Measurements from ENCODE around the gene LRRTM4.

The LRRTM4 gene

GRCh38 chr2:76938153-76938552 lies 584.0 kb downstream of the LRRTM4 start:
- no peaks in the 10 kb centered on the region for H3K27me3 ChIP-seq (ENCODE audit: control insufficient read depth in 1 of 2, insufficient read depth in 2 of 2, low read length in 2 of 2)
- H3K4me3 ChIP-seq (ENCODE audit: low read depth in 1 of 2, low read length in 2 of 2), result no peak overlapping the region
- no peak overlapping the region for H3K27ac ChIP-seq (ENCODE audit: low read depth, low read length)
- H3K9ac ChIP-seq (ENCODE audit: low read length), result no peak overlapping the region
- H3K9me3 ChIP-seq (ENCODE audit: low read length), result no peaks in the 10 kb centered on the region
- no peaks in the 10 kb centered on the region for H3K36me3 ChIP-seq (ENCODE audit: insufficient read depth, low read length)
- no peaks in the 10 kb centered on the region for H3K4me1 ChIP-seq (ENCODE audit: insufficient read depth, low read length)

DNA sequence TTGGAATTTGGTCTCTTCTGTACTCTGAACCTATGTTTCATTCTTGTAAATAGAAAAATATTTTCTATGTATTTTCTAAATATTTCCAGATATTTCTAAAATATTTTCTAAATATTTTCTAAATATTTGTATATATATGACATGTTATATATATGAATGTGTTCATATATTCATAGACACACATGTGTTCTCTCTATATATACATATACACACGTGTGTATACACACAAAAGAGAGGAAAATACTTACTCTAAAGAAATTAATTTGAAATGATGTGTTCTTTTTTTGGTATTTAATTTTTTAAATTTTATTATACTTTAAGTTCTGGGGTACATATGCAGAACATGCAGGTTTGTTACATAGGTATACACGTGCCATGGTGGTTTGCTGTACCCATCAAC lies 589.6 kb downstream of the LRRTM4 start:
- H3K27ac ChIP-seq (ENCODE audit: low read depth, low read length), result no peak overlapping the region
- no peaks in the 10 kb centered on the region for H3K9me3 ChIP-seq (ENCODE audit: low read length)
- H3K9ac ChIP-seq (ENCODE audit: low read length), result no peak overlapping the region
- H3K27me3 ChIP-seq (ENCODE audit: control insufficient read depth in 1 of 2, insufficient read depth in 2 of 2, low read length in 2 of 2), result no peaks in the 10 kb centered on the region
- H3K4me1 ChIP-seq (ENCODE audit: insufficient read depth, low read length), result no peaks in the 10 kb centered on the region
- no peak overlapping the region for H3K4me3 ChIP-seq (ENCODE audit: low read depth in 1 of 2, low read length in 2 of 2)
- no peaks in the 10 kb centered on the region for H3K36me3 ChIP-seq (ENCODE audit: insufficient read depth, low read length)

- no peaks in the 10 kb centered on the region for H3K9me3 ChIP-seq (ENCODE audit: low read length)
- H3K4me3 ChIP-seq (ENCODE audit: low read depth in 1 of 2, low read length in 2 of 2), result no peak overlapping the region
- H3K27ac ChIP-seq (ENCODE audit: low read depth, low read length), result no peak overlapping the region
- H3K4me1 ChIP-seq (ENCODE audit: insufficient read depth, low read length), result no peaks in the 10 kb centered on the region
- no peak overlapping the region for H3K9ac ChIP-seq (ENCODE audit: low read length)
- H3K27me3 ChIP-seq (ENCODE audit: control insufficient read depth in 1 of 2, insufficient read depth in 2 of 2, low read length in 2 of 2), result no peaks in the 10 kb centered on the region
- H3K36me3 ChIP-seq (ENCODE audit: insufficient read depth, low read length), result no peaks in the 10 kb centered on the region
These were observed 592.0 kb downstream of the LRRTM4 start for GRCh38 chr2:76930056-76930744.

GRCh38 chr2:76928026-76928425 lies 594.1 kb downstream of the LRRTM4 start:
- Histone ChIP-seq H3K4me3 (ENCODE audit: low read depth in 1 of 2, low read length in 2 of 2) (no peak overlapping the region), H3K4me1 (ENCODE audit: insufficient read depth, low read length) (no peaks in the 10 kb centered on the region), H3K9me3 (ENCODE audit: low read length) (no peaks in the 10 kb centered on the region), H3K9ac (ENCODE audit: low read length) (no peak overlapping the region), H3K36me3 (ENCODE audit: insufficient read depth, low read length) (no peaks in the 10 kb centered on the region), H3K27me3 (ENCODE audit: control insufficient read depth in 1 of 2, insufficient read depth in 2 of 2, low read length in 2 of 2) (no peaks in the 10 kb centered on the region), H3K27ac (ENCODE audit: low read depth, low read length) (no peak overlapping the region)

GRCh38 chr2:76921006-76921405 lies 601.2 kb downstream of the LRRTM4 start:
- no peaks in the 10 kb centered on the region for H3K27me3 ChIP-seq (ENCODE audit: control insufficient read depth in 1 of 2, insufficient read depth in 2 of 2, low read length in 2 of 2)
- H3K4me3 ChIP-seq (ENCODE audit: low read depth in 1 of 2, low read length in 2 of 2), result no peak overlapping the region
- no peak overlapping the region for H3K9ac ChIP-seq (ENCODE audit: low read length)
- no peaks in the 10 kb centered on the region for H3K36me3 ChIP-seq (ENCODE audit: insufficient read depth, low read length)
- no peak overlapping the region for H3K27ac ChIP-seq (ENCODE audit: low read depth, low read length)
- H3K9me3 ChIP-seq (ENCODE audit: low read length), result no peaks in the 10 kb centered on the region
- H3K4me1 ChIP-seq (ENCODE audit: insufficient read depth, low read length), result no peaks in the 10 kb centered on the region

DNA sequence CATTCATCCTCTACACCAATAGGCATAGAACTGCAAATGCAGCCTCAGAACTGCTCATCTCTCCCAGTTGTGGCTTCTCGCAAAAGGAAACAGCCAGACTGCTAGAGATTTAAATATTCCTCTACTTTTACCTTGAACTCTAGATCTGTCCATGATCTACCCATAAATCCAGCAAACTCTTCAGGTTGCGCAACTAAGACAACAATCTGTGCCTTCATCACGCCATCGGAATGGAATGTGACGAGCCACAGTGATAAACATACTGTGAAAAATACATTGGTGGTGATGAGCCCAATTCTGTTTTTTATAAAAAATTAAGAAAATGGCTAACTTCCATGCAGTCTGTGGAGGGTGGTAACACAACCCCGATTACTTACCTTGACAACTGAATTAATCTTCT lies 626.7 kb downstream of the LRRTM4 start:
- Histone ChIP-seq H3K9me3 (ENCODE audit: low read length) (no peaks in the 10 kb centered on the region), H3K4me3 (ENCODE audit: low read depth in 1 of 2, low read length in 2 of 2) (no peak overlapping the region), H3K4me1 (ENCODE audit: insufficient read depth, low read length) (no peaks in the 10 kb centered on the region), H3K27me3 (ENCODE audit: control insufficient read depth in 1 of 2, insufficient read depth in 2 of 2, low read length in 2 of 2) (no peaks in the 10 kb centered on the region), H3K9ac (ENCODE audit: low read length) (no peak overlapping the region), H3K27ac (ENCODE audit: low read depth, low read length) (no peak overlapping the region), H3K36me3 (ENCODE audit: insufficient read depth, low read length) (no peaks in the 10 kb centered on the region)

DNA sequence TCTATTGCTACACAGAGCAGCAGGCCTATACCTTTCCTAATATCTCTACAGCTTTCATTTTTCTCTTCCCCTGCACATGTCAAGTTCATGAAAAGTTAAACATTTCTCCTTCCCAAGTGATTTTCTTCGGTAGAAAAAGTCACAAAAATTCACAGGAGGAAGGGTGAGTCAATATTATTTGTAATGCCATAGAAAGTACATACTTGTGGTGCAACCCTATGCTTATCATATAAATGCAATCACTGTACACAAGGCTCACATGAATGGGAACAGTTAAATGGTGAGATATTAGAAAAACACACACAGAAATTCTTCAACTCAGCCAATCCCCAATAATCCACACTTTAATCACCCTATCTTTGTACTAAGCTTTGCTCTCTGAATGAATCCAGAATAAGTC lies 651.6 kb downstream of the LRRTM4 start:
- Histone ChIP-seq H3K9ac (ENCODE audit: low read length) (no peak overlapping the region), H3K27ac (ENCODE audit: low read depth, low read length) (no peak overlapping the region), H3K36me3 (ENCODE audit: insufficient read depth, low read length) (no peaks in the 10 kb centered on the region), H3K4me3 (ENCODE audit: low read depth in 1 of 2, low read length in 2 of 2) (no peak overlapping the region), H3K4me1 (ENCODE audit: insufficient read depth, low read length) (no peaks in the 10 kb centered on the region), H3K9me3 (ENCODE audit: low read length) (no peaks in the 10 kb centered on the region), H3K27me3 (ENCODE audit: control insufficient read depth in 1 of 2, insufficient read depth in 2 of 2, low read length in 2 of 2) (no peaks in the 10 kb centered on the region)

DNA sequence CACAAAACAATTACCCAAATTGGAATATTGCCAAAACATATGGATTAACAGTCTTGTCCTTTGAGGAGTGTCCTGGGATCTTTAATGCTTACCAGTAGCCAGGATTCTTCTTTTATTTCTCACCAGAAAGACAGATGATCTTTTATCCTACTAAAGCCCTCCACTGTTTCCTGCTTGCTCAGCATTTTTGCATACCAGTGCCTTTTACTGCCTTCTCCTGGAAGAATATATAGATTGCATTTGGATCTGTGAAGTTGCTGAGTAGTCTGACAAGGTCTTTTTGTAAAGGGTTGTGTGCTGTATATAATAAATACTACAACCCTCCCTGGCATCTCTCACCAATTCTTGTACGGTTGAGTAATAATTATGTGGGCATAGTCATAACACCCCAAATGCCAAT lies 652.2 kb downstream of the LRRTM4 start:
- Histone ChIP-seq H3K36me3 (ENCODE audit: insufficient read depth, low read length) (no peaks in the 10 kb centered on the region), H3K4me3 (ENCODE audit: low read depth in 1 of 2, low read length in 2 of 2) (no peak overlapping the region), H3K4me1 (ENCODE audit: insufficient read depth, low read length) (no peaks in the 10 kb centered on the region), H3K27me3 (ENCODE audit: control insufficient read depth in 1 of 2, insufficient read depth in 2 of 2, low read length in 2 of 2) (no peaks in the 10 kb centered on the region), H3K9ac (ENCODE audit: low read length) (no peak overlapping the region), H3K9me3 (ENCODE audit: low read length) (no peaks in the 10 kb centered on the region), H3K27ac (ENCODE audit: low read depth, low read length) (no peak overlapping the region)

DNA sequence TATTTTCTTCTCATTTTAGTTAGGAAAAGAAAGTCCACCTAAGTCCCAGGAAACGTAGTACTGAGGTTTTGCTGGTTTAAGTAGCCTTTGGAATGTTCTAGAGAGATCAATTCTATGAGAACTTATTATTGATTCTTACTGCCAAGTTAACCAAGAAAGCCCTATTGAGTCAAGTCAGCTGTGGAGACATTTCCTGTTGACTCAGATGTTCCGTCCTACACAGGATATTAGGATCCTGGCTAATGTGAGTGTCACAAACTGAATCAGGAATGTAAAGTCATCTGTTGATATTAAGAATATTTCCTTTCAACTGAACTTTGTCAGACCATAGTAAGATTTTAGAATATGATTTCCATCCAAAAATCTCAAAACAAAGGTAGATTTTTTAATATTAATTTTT lies 654.3 kb downstream of the LRRTM4 start:
- Histone ChIP-seq H3K27ac (ENCODE audit: low read depth, low read length) (no peak overlapping the region), H3K9ac (ENCODE audit: low read length) (no peak overlapping the region), H3K36me3 (ENCODE audit: insufficient read depth, low read length) (no peaks in the 10 kb centered on the region), H3K9me3 (ENCODE audit: low read length) (no peaks in the 10 kb centered on the region), H3K4me1 (ENCODE audit: insufficient read depth, low read length) (no peaks in the 10 kb centered on the region), H3K27me3 (ENCODE audit: control insufficient read depth in 1 of 2, insufficient read depth in 2 of 2, low read length in 2 of 2) (no peaks in the 10 kb centered on the region), H3K4me3 (ENCODE audit: low read depth in 1 of 2, low read length in 2 of 2) (no peak overlapping the region)

- Histone ChIP-seq H3K27me3 (ENCODE audit: control insufficient read depth in 1 of 2, insufficient read depth in 2 of 2, low read length in 2 of 2) (no peaks in the 10 kb centered on the region), H3K4me3 (ENCODE audit: low read depth in 1 of 2, low read length in 2 of 2) (no peak overlapping the region), H3K9ac (ENCODE audit: low read length) (no peak overlapping the region)
These were observed 655.7 kb downstream of the LRRTM4 start for GRCh38 chr2:76866464-76866863.

GRCh38 chr2:76862901-76863300 lies 659.3 kb downstream of the LRRTM4 start:
- H3K27ac ChIP-seq (ENCODE audit: low read depth, low read length), result no peak overlapping the region
- H3K27me3 ChIP-seq (ENCODE audit: control insufficient read depth in 1 of 2, insufficient read depth in 2 of 2, low read length in 2 of 2), result no peaks in the 10 kb centered on the region
- no peak overlapping the region for H3K4me3 ChIP-seq (ENCODE audit: low read depth in 1 of 2, low read length in 2 of 2)
- no peak overlapping the region for H3K9ac ChIP-seq (ENCODE audit: low read length)
- no peaks in the 10 kb centered on the region for H3K9me3 ChIP-seq (ENCODE audit: low read length)
- no peaks in the 10 kb centered on the region for H3K4me1 ChIP-seq (ENCODE audit: insufficient read depth, low read length)
- H3K36me3 ChIP-seq (ENCODE audit: insufficient read depth, low read length), result no peaks in the 10 kb centered on the region

More at GRCh38 chr2:76866464-76866863, 655.7 kb downstream of the LRRTM4 start:
- Histone ChIP-seq H3K9me3 (ENCODE audit: low read length) (no peaks in the 10 kb centered on the region), H3K36me3 (ENCODE audit: insufficient read depth, low read length) (no peaks in the 10 kb centered on the region), H3K27ac (ENCODE audit: low read depth, low read length) (no peak overlapping the region), H3K4me1 (ENCODE audit: insufficient read depth, low read length) (no peaks in the 10 kb centered on the region)

GRCh38 chr2:76861708-76862107 lies 660.5 kb downstream of the LRRTM4 start:
- no peak overlapping the region for H3K27ac ChIP-seq (ENCODE audit: low read depth, low read length)
- H3K27me3 ChIP-seq (ENCODE audit: control insufficient read depth in 1 of 2, insufficient read depth in 2 of 2, low read length in 2 of 2), result no peaks in the 10 kb centered on the region
- no peak overlapping the region for H3K9ac ChIP-seq (ENCODE audit: low read length)
- H3K36me3 ChIP-seq (ENCODE audit: insufficient read depth, low read length), result no peaks in the 10 kb centered on the region
- no peak overlapping the region for H3K4me3 ChIP-seq (ENCODE audit: low read depth in 1 of 2, low read length in 2 of 2)
- H3K9me3 ChIP-seq (ENCODE audit: low read length), result no peaks in the 10 kb centered on the region
- no peaks in the 10 kb centered on the region for H3K4me1 ChIP-seq (ENCODE audit: insufficient read depth, low read length)
